Activated CD8-positive, alpha-beta memory T cell treated with anti-CD3 and anti-CD28 coated beads, Interleukin-2, amount 50 U/mL, for 4 hours (primary cell): ENCODE measurements around the gene PNMA1.
A peak's percentile ranks its signal among the peaks of the same experiment; 100 is the strongest.

Source experiments
- DNase-seq: peaks from one replicate; pipeline ENCODE4 v3.0.0-alpha.2; 2020

Gene PNMA1

DNA sequence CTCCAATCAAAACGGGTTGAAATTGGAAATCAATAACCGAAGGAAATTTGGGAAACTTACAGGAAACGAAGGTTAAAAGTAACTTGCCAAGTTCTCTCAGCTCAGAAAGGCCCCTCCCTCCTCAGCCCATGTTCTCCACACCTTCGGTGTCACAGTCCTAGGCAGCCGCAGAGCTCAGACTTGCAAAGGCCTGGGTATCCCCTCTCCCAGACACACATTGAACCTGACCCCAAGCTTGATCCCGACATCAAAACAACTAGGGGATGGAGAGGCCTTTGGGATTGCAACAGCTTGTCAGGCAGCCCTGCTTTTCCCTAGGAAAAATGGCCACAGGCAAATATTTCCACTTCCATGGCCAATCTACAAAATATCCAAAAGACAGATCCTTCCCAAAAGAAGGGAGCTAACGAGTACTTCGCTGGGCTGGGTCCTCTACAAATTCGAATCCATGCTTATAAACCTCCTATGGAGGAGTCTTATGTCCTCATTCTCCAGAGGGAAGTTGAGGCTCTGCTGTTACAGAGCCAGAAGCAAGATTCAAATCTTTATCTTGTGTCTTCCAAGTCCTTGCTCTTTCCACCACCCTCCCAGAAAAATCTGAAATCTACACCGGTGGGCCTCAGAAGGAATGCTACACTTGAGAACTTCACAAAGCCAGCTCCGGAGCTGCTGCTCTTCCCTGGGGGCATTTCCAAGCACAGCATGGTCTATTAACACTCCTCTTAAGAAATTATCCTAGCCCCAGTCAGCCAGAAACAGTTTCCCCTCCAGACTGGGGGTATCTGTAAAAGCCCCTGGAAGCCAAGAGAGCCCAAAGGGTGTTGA lies 35.7 kb upstream of the PNMA1 start:
- no peak for DNase-seq

- DNase-seq = no peak
Observed at GRCh38 chr14:73748858-73749357, 34.7 kb upstream of the PNMA1 start.

GRCh38 chr14:73747379-73748211 lies 33.4 kb upstream of the PNMA1 start:
- no peak for DNase-seq

DNA sequence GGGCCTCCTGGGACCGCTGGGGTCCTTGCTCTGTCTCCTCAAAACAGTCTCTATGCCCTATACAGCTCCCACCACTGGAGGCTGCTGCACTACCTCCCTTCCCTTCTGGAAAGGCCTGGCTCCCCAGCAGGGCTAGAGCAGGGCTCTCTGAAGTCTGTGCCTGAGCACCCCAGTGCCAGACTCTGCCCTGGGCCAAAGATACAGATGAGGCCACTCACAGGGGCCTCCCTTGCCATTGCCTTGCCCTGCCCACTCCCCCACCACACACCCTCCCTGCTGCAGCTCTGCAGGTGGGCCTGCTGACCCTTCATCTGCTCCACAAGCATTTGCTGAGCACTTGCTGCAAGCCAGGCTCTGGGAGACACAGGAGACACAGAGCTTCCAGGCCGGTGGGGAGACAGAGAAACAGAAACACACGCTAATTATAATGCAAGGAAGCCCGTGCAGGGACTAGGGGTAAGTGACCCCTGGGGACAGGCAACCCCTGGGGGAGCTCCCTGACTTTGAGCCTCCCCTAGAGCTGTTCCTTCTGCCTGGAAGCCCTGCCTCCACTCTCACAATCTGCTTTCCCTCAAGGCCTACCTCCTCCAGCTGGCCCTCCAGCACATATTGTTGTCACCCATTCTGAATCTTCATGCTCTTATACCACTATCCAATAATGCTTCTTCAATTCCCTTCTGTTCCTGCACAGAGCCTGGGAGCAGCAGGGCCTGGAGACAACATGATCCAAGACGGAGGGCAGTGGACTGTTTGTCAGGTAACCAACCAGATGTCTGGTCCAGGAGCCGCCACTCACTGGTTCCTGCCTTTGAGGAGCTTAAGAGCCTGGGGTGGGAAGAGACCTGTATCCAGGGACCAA lies 32.6 kb upstream of the PNMA1 start:
- no peak for DNase-seq

DNA sequence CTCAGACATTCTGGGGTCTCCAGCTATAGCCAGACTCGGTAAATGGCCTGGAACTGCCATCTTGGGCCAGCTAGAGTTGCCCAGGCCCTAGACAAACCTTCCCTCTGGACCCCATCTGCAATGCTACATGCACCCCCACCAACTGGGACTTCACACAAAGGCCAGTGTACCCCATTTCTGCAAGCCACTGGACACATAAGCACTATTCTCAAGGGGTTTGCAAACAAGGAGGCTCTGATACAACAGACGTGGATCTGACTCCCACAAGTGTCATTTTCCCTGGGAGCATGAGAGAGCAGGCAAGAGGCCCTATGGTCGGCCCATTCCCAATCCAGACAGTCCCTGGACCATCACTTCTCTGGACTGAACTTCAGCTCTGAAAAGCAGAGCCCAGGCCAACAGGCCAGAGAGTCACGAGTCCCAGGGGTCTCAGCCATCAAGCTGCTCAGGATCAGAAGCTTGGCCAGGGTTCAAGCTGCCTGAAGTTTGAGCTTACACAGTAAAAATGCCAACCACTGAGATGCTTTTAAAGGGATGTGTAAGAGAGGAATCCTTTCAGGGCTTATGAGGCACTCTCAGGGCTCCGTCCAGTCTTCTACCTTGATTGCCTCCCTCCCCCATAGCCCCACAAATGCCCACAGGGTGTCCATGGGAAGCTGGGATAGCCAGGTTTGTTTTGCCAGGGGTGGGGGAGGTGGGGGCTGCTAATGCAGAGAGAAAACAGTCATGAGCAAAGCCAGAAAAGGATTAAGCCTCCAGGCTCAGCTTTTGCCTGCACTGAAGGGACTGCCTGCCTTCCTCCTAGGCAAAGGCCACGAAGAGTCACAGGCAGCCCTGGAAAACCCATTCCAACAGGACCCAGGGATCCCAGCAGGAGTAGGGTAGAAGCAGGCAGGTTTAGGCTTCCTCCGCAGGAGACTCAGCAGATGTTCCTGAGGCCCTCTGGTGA lies 31.7 kb upstream of the PNMA1 start:
- no peak for DNase-seq

GRCh38 chr14:73744874-73745529 lies 30.8 kb upstream of the PNMA1 start:
- no peak for DNase-seq

DNA sequence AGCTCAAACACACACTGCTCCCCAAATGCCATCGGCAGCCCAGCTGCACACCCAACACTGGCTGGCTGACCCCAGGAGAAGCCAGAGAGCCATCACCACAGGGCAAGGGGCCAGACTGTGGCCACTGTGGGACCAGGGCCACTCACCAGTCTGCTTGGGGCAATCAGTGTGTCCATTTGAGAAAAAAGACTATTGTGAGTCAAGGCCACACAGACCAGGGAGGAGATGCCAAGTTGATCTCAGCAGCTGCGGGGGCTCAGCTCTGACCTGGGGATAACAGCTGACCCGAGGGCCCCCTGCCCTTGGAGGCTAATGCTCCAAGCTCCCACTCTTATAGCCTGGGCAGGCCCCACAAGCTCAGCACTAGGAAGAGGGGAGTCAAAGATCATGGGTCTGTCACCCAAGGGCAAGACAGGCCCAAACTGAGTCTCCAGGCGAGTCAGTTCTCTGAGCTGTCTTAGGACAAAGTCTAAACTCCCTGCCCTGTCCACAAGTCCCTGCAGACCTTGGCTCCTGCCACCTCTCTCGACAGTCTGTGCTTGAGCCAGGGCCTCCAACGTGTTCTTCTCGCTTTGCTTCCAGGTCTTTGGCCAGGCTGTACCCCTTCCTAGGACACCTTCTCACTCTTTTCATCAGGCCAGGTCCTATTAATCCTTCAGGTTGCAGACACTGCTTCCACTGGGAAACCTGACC lies 30.1 kb upstream of the PNMA1 start:
- DNase-seq = no peak

GRCh38 chr14:73743431-73743931 lies 29.3 kb upstream of the PNMA1 start:
- peak; percentile 44 for DNase-seq

DNA sequence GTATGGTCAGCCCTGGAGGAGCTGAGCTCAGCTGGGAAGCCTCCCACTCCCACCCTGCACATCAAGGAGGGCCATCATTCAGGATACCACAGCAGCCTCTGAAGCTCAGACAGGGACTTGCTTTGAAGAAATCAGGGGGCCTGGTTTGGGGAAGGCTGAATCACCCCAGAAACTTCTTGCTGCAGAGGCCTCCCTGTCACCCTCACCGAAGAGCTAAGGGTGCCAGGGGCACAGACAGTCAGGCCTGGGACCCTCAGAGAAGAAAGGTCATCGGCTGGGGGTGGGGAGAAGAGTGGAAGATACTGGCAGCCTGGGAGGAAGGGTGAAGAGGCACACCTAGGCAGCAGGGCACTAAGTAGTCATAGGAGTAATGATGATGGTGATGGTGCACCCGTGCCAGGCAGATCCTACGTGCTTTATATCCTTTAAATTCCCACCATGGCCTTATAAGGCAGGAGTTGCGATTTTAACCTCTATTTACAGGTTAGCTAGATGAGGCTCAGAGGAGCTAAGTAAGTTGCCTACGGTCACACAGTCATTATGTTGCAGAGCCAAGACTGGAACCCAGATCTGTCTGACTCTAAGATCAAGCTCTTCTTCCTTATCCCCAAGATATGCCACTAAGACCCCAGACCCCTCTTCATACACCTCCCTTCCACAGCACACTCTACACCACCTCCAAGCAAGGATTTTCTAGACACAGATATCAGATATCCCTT lies 28.5 kb upstream of the PNMA1 start:
- no peak for DNase-seq

- DNase-seq = no peak
Observed at GRCh38 chr14:73741876-73742519, 27.8 kb upstream of the PNMA1 start.

DNA sequence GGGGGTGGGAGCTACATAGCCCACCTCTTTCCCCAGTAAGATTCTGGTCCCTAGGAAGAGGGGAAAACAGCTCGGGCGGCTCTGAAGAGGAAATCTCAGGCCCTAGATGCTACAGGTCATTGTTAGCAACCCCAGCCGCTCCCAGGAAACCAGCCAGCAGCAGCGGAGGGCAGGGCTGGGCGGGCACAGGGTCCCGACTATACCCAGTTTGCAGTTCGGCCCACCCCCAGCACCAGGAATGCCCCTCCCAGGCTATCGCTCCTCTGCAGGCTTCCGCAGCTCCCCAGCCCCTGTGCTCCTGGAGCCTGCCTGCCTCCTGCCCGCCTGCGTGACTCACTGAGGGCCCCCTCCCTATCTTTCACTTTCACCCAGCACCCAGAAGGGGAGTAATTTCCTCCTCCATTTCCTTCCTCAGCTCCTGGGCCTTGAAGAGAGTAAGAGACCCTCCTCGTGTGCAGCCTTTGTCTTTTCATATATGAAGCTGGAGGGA lies 27.2 kb upstream of the PNMA1 start:
- DNase-seq = peak; percentile 70

DNA sequence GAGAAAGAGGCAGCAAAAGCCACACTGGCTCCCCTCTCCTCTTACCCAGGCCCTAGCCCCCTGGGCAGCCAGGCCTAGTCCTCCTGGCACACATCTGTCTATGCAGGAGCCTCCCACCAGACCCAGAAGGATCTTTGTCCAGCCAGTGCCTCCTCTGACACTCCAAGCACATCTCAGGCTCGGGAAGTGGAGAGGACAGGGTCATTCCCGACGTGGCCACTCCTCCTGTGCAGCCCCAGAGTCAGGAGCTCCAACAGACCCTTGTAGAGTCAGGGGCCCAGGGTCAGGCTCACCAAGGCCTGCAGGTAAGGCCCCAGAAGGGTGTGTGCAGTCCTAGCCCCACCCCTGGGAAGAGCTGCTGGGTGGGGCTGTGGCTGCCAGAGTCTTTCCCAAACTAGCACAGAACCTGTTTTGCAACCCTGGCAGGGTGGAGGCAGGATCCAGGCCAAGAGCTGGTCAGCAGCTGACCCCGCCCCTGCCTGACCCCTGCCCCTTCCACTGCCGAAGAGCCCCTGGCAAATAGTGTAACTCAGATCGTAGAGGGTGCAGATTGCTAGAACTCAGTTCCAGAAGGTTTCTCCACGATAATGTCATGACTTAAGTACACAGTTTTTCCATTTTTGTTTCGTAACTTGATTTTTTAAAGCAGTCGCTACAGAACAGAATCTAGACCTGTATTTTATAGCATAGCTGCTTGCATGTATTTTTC lies 26.6 kb upstream of the PNMA1 start:
- no peak for DNase-seq

DNA sequence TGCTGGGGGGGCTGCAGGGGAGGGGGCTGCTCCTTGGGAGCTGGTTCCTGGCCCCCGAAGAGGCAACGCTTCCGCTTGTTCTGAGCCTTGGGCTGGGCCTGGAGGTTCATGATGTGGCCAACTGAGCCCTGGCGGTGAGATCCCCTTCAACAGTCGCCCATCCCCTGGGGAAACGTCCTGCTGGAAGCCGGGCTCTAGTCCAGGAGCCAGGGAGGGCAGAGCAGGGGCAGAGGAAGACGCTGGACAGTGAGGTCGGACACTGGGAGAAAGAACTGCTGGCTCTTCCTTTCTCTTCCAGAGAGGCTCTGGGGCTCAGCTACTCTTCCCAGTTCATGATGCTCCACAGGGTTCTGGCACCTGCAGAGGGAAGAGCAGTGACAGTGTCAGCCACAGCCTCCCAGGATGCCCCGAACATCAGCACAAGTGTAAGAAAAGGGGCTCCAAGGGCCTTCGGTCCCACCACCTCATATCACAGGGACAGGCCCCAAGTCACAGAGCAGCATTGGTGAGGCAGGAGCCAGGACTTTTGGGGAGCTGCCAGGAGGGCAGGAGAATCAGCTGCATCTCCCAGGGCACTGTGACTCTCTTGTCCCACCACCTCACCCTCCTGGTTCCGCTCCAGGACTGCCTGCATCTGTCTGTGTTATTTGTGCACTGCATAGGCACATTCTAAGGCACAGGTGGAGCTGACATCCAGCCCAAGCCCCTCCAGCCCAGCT lies 25.9 kb upstream of the PNMA1 start:
- DNase-seq = no peak

- no peak for DNase-seq
Observed at GRCh38 chr14:73739174-73739898, 25.2 kb upstream of the PNMA1 start.

GRCh38 chr14:73738518-73739173 lies 24.5 kb upstream of the PNMA1 start:
- DNase-seq = no peak

DNA sequence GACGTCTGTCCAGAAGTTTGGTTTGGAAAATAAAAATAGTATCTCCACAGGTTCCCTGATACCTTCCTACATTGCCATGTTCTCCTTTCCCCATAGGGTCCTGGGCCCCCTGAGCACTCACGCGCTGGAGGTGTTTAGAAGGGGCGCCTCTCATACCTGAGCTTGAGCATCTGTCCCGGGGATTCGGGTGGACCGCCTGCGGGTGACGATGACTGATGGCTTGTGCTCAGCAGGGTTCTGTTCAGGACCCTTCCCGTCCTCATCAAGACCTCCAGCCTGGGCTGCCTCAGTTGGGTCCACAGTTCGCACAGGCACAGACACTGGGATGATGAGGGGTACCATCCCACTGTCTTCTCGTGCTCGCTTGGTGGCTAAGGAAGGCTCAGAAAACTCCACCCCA lies 22.7 kb upstream of the PNMA1 start:
- DNase-seq = no peak
